ENCODE measurements around the gene USP40.

DNA sequence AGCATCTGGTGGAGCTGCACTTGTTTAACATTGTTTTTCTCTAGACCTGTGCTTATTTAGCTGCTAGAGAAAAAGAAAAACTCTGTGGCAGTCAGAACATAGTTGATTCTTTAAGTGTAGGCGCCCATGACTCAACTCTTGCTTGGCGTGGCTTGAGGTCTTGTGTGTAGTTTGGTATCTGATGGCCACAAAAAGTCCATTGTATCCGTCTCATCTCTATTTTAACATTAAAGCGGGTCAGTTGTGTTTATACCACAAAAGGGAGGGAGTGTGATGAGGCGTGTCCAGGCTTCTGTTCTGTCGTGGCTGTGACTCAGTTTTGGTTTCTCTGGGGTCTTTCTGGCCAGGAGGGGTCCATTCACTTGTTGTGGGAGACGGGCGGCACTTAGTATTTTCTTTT, 26.6 kb upstream of the USP40 start:
- TF ChIP-seq FOSL1 (IDR thresholded peaks at IDR 0.05; ENCODE audit: low read depth) (no peak), POLR2AphosphoS5 (IDR thresholded peaks at IDR 0.05; ENCODE audit: low read depth, low read length) (no peak), EZH2phosphoT487 (IDR thresholded peaks at IDR 0.05; ENCODE audit: borderline replicate concordance) (no peak), POLR2A (IDR thresholded peaks at IDR 0.05; ENCODE audit: borderline replicate concordance, extremely low read depth, insufficient read depth, insufficient read length) (no peak), TCF7L2 (IDR thresholded peaks at IDR 0.05; ENCODE audit: borderline replicate concordance, extremely low read depth, insufficient read depth, insufficient read length) (no peak), RAD21 (IDR thresholded peaks at IDR 0.05; ENCODE audit: low read depth) (no peak), EZH2 (IDR thresholded peaks at IDR 0.05) (no peak), CBX3 (IDR thresholded peaks at IDR 0.05; ENCODE audit: low read depth) (no peak), SIN3A (IDR thresholded peaks at IDR 0.05; ENCODE audit: low read depth) (no peak), SP1 (IDR thresholded peaks at IDR 0.05; ENCODE audit: low read depth) (no peak), EGR1 (IDR thresholded peaks at IDR 0.05; ENCODE audit: low read depth) (no peak)
- TF ChIP-seq, protein P1, sequence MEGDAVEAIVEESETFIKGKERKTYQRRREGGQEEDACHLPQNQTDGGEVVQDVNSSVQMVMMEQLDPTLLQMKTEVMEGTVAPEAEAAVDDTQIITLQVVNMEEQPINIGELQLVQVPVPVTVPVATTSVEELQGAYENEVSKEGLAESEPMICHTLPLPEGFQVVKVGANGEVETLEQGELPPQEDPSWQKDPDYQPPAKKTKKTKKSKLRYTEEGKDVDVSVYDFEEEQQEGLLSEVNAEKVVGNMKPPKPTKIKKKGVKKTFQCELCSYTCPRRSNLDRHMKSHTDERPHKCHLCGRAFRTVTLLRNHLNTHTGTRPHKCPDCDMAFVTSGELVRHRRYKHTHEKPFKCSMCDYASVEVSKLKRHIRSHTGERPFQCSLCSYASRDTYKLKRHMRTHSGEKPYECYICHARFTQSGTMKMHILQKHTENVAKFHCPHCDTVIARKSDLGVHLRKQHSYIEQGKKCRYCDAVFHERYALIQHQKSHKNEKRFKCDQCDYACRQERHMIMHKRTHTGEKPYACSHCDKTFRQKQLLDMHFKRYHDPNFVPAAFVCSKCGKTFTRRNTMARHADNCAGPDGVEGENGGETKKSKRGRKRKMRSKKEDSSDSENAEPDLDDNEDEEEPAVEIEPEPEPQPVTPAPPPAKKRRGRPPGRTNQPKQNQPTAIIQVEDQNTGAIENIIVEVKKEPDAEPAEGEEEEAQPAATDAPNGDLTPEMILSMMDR (IDR thresholded peaks at IDR 0.05 in 2 of 3, conservative IDR thresholded peaks at IDR 0.05 in 1 of 3; ENCODE audit: borderline replicate concordance in 1 of 3, insufficient read depth in 1 of 3, low read depth in 2 of 3, low read length in 2 of 3), result no peak
- TF ChIP-seq, protein P2, sequence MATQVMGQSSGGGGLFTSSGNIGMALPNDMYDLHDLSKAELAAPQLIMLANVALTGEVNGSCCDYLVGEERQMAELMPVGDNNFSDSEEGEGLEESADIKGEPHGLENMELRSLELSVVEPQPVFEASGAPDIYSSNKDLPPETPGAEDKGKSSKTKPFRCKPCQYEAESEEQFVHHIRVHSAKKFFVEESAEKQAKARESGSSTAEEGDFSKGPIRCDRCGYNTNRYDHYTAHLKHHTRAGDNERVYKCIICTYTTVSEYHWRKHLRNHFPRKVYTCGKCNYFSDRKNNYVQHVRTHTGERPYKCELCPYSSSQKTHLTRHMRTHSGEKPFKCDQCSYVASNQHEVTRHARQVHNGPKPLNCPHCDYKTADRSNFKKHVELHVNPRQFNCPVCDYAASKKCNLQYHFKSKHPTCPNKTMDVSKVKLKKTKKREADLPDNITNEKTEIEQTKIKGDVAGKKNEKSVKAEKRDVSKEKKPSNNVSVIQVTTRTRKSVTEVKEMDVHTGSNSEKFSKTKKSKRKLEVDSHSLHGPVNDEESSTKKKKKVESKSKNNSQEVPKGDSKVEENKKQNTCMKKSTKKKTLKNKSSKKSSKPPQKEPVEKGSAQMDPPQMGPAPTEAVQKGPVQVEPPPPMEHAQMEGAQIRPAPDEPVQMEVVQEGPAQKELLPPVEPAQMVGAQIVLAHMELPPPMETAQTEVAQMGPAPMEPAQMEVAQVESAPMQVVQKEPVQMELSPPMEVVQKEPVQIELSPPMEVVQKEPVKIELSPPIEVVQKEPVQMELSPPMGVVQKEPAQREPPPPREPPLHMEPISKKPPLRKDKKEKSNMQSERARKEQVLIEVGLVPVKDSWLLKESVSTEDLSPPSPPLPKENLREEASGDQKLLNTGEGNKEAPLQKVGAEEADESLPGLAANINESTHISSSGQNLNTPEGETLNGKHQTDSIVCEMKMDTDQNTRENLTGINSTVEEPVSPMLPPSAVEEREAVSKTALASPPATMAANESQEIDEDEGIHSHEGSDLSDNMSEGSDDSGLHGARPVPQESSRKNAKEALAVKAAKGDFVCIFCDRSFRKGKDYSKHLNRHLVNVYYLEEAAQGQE (IDR thresholded peaks at IDR 0.05; ENCODE audit: low read depth), result no peak
- TF ChIP-seq, protein P3, sequence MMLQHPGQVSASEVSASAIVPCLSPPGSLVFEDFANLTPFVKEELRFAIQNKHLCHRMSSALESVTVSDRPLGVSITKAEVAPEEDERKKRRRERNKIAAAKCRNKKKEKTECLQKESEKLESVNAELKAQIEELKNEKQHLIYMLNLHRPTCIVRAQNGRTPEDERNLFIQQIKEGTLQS (IDR thresholded peaks at IDR 0.05), result no peak

Data from HCT116 (cell line).